Measurements from ENCODE around the gene DNTTIP2.
"Not testable (repeated sequence)": the region's sequence is repeated elsewhere in the genome, so short reads cannot be mapped to it uniquely, and the experiment has no call there.

DNTTIP2 gene

GRCh38 chr1:93876244-93876643, 2.8 kb downstream of the DNTTIP2 start:
- no peak for DNase-seq

- DNase-seq = peak in 1 of 2 donors; percentile 4
These were observed 4.9 kb downstream of the DNTTIP2 start for GRCh38 chr1:93874025-93874651.

- DNase-seq = no peak
These were observed 7.6 kb downstream of the DNTTIP2 start for GRCh38 chr1:93871366-93871765.

GRCh38 chr1:93869653-93870052, 9.4 kb downstream of the DNTTIP2 start:
- DNase-seq = no peak

GRCh38 chr1:93868492-93868891, 10.5 kb downstream of the DNTTIP2 start:
- DNase-seq = not testable (repeated sequence)

GRCh38 chr1:93865253-93865652, 13.8 kb downstream of the DNTTIP2 start:
- DNase-seq = no peak

- DNase-seq = no peak
These were observed 14.8 kb downstream of the DNTTIP2 start for GRCh38 chr1:93864175-93864574.

- DNase-seq = not testable (repeated sequence)
These were observed 21.4 kb downstream of the DNTTIP2 start for GRCh38 chr1:93857653-93858052.

- not testable (repeated sequence) for DNase-seq
These were observed 23.0 kb downstream of the DNTTIP2 start for GRCh38 chr1:93855983-93856382.

GRCh38 chr1:93853940-93854339, 25.1 kb downstream of the DNTTIP2 start:
- DNase-seq = no peak

- DNase-seq = no peak
These were observed 27.1 kb downstream of the DNTTIP2 start for GRCh38 chr1:93851878-93852277.

- DNase-seq = no peak
These were observed 27.7 kb downstream of the DNTTIP2 start for GRCh38 chr1:93851327-93851712.

GRCh38 chr1:93850687-93851326, 28.2 kb downstream of the DNTTIP2 start:
- peak in 1 of 2 donors; percentile 20 for DNase-seq

GRCh38 chr1:93848350-93848883, 30.6 kb downstream of the DNTTIP2 start:
- no peak for DNase-seq

- DNase-seq = peak; percentile 46 to 60
These were observed 31.2 kb downstream of the DNTTIP2 start for GRCh38 chr1:93847811-93848288.

- peak; percentile 73 to 85 for DNase-seq
These were observed 31.8 kb downstream of the DNTTIP2 start for GRCh38 chr1:93846992-93847810.

- peak; percentile 84 to 89 for DNase-seq
These were observed 32.6 kb downstream of the DNTTIP2 start for GRCh38 chr1:93846206-93846991.

GRCh38 chr1:93845538-93846205, 33.3 kb downstream of the DNTTIP2 start:
- DNase-seq = peak in 1 of 2 donors; percentile 62

GRCh38 chr1:93844262-93845045, 34.6 kb downstream of the DNTTIP2 start:
- DNase-seq = peak; percentile 6 to 89

GRCh38 chr1:93842750-93843500, 36.1 kb downstream of the DNTTIP2 start:
- no peak for DNase-seq
